RWPE2 (cell line): ENCODE results near the gene ANO3.

ENCODE experiments used
- ATAC-seq: fragments of 200-7000 bp; cut with Tn5 transposase; 3 replicates; pipeline ENCODE4 v1.9.1; 2021; ENCODE audit warnings: low read depth
- DNase-seq: peaks from one replicate; pipeline ENCODE4 v3.0.0-alpha.2; 2020; ENCODE audit warnings: low spot score
- H3K27ac ChIP-seq: fragments of 450-650 bp; 2 replicates; pipeline ENCODE4 v1.5.1; 2017; ENCODE audit warnings: mild to moderate bottlenecking; ENCODE audit not compliant: poor library complexity, severe bottlenecking
- H3K27me3 ChIP-seq: fragments of 250-450 bp; sonication (Bioruptor Pico); 2 replicates; pipeline ENCODE4 v1.5.1; 2021; ENCODE audit warnings: mild to moderate bottlenecking, moderate library complexity; ENCODE audit not compliant: insufficient read depth, poor library complexity, severe bottlenecking
- H3K36me3 ChIP-seq: fragments of 250-450 bp; sonication (Bioruptor Pico); 2 replicates; pipeline ENCODE4 v1.5.1; 2020; ENCODE audit warnings: low read depth, mild to moderate bottlenecking, moderate library complexity
- H3K4me1 ChIP-seq: fragments of 250-450 bp; sonication (Bioruptor Pico); 2 replicates; pipeline ENCODE4 v1.5.1; 2021; ENCODE audit warnings: mild to moderate bottlenecking, moderate library complexity; ENCODE audit not compliant: insufficient read depth, poor library complexity, severe bottlenecking
- H3K4me3 ChIP-seq: fragments of 250-450 bp; sonication (Bioruptor Pico); 2 replicates; pipeline ENCODE4 v1.5.1; 2021; ENCODE audit warnings: mild to moderate bottlenecking, moderate library complexity; ENCODE audit not compliant: severe bottlenecking
- H3K9me3 ChIP-seq: fragments of 250-450 bp; sonication (Bioruptor Pico); 2 replicates; pipeline ENCODE4 v1.5.1; 2021; ENCODE audit warnings: mild to moderate bottlenecking, moderate library complexity; ENCODE audit not compliant: severe bottlenecking
- CTCF ChIP-seq: fragments of 450-650 bp; IDR thresholded peaks from one replicate; pipeline ENCODE4 v1.5.1; 2017; ENCODE audit warnings: mild to moderate bottlenecking, moderate library complexity; ENCODE audit not compliant: poor library complexity, severe bottlenecking

The ANO3 gene

GRCh38 chr11:26457636-26458035 is 125.7 kb downstream of the ANO3 start:
- H3K27ac ChIP-seq, result no peak overlapping the region
- no peaks in the 10 kb centered on the region for H3K36me3 ChIP-seq
- no peak for ATAC-seq
- no peaks in the 10 kb centered on the region for H3K27me3 ChIP-seq
- H3K9me3 ChIP-seq, result no peaks in the 10 kb centered on the region
- no peak for TF ChIP-seq CTCF
- DNase-seq, result no peak
- no peaks in the 10 kb centered on the region for H3K4me1 ChIP-seq
- H3K4me3 ChIP-seq, result no peak overlapping the region

- no peak for TF ChIP-seq CTCF
- Histone ChIP-seq H3K4me3 (no peak overlapping the region), H3K36me3 (no peaks in the 10 kb centered on the region), H3K4me1 (no peaks in the 10 kb centered on the region), H3K9me3 (no peaks in the 10 kb centered on the region), H3K27ac (no peak overlapping the region), H3K27me3 (no peaks in the 10 kb centered on the region)
- DNase-seq (no peak), ATAC-seq (no peak)
These were observed 133.3 kb downstream of the ANO3 start for GRCh38 chr11:26465274-26465673.

- Histone ChIP-seq H3K36me3 (no peaks in the 10 kb centered on the region), H3K9me3 (no peaks in the 10 kb centered on the region), H3K27ac (no peak overlapping the region), H3K4me1 (no peaks in the 10 kb centered on the region), H3K4me3 (no peak overlapping the region), H3K27me3 (no peaks in the 10 kb centered on the region)
- no peak for TF ChIP-seq CTCF
- no peak for ATAC-seq
- no peak for DNase-seq
These were observed 135.6 kb downstream of the ANO3 start for GRCh38 chr11:26467506-26467905.

GRCh38 chr11:26470992-26471391 is 139.1 kb downstream of the ANO3 start:
- Histone ChIP-seq H3K27me3 (no peaks in the 10 kb centered on the region), H3K36me3 (no peaks in the 10 kb centered on the region), H3K4me3 (no peak overlapping the region), H3K4me1 (no peaks in the 10 kb centered on the region), H3K27ac (no peak overlapping the region), H3K9me3 (no peaks in the 10 kb centered on the region)
- DNase-seq, result no peak
- no peak for TF ChIP-seq CTCF
- no peak for ATAC-seq

GRCh38 chr11:26473216-26474194 is 141.6 kb downstream of the ANO3 start:
- no peak overlapping the region for H3K4me3 ChIP-seq

More at GRCh38 chr11:26473216-26474194, 141.6 kb downstream of the ANO3 start:
- no peaks in the 10 kb centered on the region for H3K36me3 ChIP-seq
- TF ChIP-seq CTCF, result no peak
- no peak overlapping the region for H3K27ac ChIP-seq
- ATAC-seq (no peak), DNase-seq (no peak)
- no peaks in the 10 kb centered on the region for H3K9me3 ChIP-seq
- no peaks in the 10 kb centered on the region for H3K27me3 ChIP-seq
- no peaks in the 10 kb centered on the region for H3K4me1 ChIP-seq
